KMS-11 (cell line): ENCODE measurements around the gene ZSCAN25.

Experiments
- H2AFZ ChIP-seq: fragments of 200-600 bp; sonication (generic); 2 replicates; pipeline ENCODE4 v1.6.1; 2016; ENCODE audit warnings: antibody characterized with exemption, mixed run types, low read depth
- H3K27ac ChIP-seq: fragments of 200-600 bp; sonication (generic); 2 replicates; pipeline ENCODE4 v1.6.1; 2016; ENCODE audit warnings: mild to moderate bottlenecking, mixed run types
- H3K27me3 ChIP-seq: fragments of 200-600 bp; sonication (generic); 2 replicates; pipeline ENCODE4 v1.6.1; 2017; ENCODE audit warnings: mild to moderate bottlenecking, low read depth, mixed run types, moderate library complexity; ENCODE audit not compliant: insufficient read depth
- H3K36me3 ChIP-seq: fragments of 200-600 bp; sonication (generic); 2 replicates; pipeline ENCODE4 v1.6.1; 2017; ENCODE audit warnings: mild to moderate bottlenecking, mixed run types; ENCODE audit not compliant: insufficient read depth
- H3K4me1 ChIP-seq: fragments of 200-600 bp; sonication (generic); 2 replicates; pipeline ENCODE4 v1.6.1; 2016; ENCODE audit warnings: mild to moderate bottlenecking, low read depth, mixed run types; ENCODE audit not compliant: poor library complexity, severe bottlenecking
- H3K4me2 ChIP-seq: fragments of 200-600 bp; sonication (generic); 2 replicates; pipeline ENCODE4 v1.7.0; 2016; ENCODE audit warnings: mild to moderate bottlenecking, mixed run types
- H3K4me3 ChIP-seq: fragments of 200-600 bp; sonication (generic); IDR thresholded peaks from 2 replicates; pipeline ENCODE4 v1.6.1; 2017; ENCODE audit warnings: low read depth, low read length, mixed read lengths; ENCODE audit not compliant: insufficient read depth
- H3K79me2 ChIP-seq: fragments of 200-600 bp; sonication (generic); 2 replicates; pipeline ENCODE4 v1.6.1; 2016; ENCODE audit warnings: low read depth, mixed run types; ENCODE audit not compliant: insufficient read depth
- H3K9ac ChIP-seq: fragments of 200-600 bp; sonication (generic); 2 replicates; pipeline ENCODE4 v1.6.1; 2016; ENCODE audit warnings: mild to moderate bottlenecking, mixed run types
- H4K20me1 ChIP-seq: fragments of 200-600 bp; sonication (generic); 2 replicates; pipeline ENCODE4 v1.6.1; 2016; ENCODE audit warnings: mild to moderate bottlenecking, mixed run types; ENCODE audit not compliant: insufficient read depth
- TF ChIP-seq, protein P1 (sequence below): fragments of 200-600 bp; sonication (generic); conservative IDR thresholded peaks from 2 replicates; pipeline ENCODE4 v1.6.1; 2017; ENCODE audit warnings: low read depth, mild to moderate bottlenecking, antibody characterized with exemption, low read length, moderate library complexity, mixed read lengths

ZSCAN25 gene

DNA sequence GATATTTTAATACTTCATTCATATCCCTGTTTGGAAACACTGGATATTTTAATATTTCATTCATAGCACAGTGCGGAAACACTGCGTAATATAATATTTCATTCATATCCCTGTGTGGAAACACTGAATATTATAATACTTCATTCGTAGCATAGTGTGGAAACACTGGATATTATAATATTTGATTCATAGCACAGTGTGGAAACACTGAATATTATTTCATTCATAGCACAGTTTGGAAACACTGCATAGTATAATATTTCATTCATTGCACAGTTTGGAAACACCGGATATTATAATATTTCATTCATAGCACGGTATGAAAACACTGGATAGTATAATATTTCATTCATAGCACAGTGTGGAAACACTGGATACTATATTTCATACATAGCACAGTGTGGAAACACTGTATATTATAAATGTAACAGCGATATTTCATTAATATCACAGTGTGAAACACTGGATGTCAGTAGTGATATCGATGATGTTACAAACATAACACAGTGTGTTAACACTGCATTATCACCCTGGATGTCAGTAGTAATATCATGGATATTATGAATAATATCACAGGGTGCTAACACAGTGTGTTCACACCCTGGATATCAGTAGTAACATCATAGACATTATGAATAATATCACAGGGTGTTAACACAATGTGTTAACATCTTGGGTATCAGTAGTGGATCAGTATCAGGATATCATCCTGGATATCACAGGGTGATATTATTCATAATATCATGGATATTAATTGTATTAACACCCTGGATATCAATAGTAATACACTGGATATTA is 21.6 kb upstream of the ZSCAN25 start:
- no peaks in the 10 kb centered on the region for H3K79me2 ChIP-seq
- H3K4me1 ChIP-seq = no peaks in the 10 kb centered on the region
- no peaks in the 10 kb centered on the region for H3K27me3 ChIP-seq
- H3K4me3 ChIP-seq = no peak overlapping the region
- no peaks in the 10 kb centered on the region for H3K36me3 ChIP-seq
- TF ChIP-seq, protein P1, sequence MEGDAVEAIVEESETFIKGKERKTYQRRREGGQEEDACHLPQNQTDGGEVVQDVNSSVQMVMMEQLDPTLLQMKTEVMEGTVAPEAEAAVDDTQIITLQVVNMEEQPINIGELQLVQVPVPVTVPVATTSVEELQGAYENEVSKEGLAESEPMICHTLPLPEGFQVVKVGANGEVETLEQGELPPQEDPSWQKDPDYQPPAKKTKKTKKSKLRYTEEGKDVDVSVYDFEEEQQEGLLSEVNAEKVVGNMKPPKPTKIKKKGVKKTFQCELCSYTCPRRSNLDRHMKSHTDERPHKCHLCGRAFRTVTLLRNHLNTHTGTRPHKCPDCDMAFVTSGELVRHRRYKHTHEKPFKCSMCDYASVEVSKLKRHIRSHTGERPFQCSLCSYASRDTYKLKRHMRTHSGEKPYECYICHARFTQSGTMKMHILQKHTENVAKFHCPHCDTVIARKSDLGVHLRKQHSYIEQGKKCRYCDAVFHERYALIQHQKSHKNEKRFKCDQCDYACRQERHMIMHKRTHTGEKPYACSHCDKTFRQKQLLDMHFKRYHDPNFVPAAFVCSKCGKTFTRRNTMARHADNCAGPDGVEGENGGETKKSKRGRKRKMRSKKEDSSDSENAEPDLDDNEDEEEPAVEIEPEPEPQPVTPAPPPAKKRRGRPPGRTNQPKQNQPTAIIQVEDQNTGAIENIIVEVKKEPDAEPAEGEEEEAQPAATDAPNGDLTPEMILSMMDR = no peak
- H4K20me1 ChIP-seq = no peaks in the 10 kb centered on the region
- H3K27ac ChIP-seq = no peak overlapping the region
- H2AFZ ChIP-seq = no peak overlapping the region
- no peak overlapping the region for H3K9ac ChIP-seq
- H3K4me2 ChIP-seq = no peak overlapping the region

DNA sequence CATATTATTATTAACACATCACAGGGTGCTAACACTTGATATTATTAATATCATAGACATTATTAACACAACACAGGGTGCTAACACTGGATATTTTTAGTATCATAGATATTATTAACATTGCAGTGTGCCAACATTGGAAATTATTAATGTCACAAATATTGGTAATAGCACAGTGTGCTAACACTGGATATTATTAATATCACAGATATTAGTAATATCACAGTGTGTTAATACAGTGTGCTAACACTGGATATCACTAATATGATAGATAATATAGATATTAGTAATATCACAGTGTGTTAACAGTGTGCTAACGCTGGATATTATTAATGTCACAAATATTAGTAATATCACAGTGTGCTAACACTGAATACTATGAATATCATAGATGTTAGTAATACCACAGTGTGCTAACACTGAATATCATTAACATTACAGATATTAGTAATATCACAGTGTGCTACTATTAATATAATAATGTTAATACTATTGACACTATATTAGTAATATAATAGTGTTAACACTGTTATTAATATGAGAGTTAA is 20.3 kb upstream of the ZSCAN25 start:
- Histone ChIP-seq H2AFZ (no peak overlapping the region), H4K20me1 (no peaks in the 10 kb centered on the region), H3K36me3 (no peaks in the 10 kb centered on the region), H3K27ac (no peak overlapping the region), H3K4me3 (no peak overlapping the region), H3K4me2 (no peak overlapping the region), H3K9ac (no peak overlapping the region), H3K79me2 (no peaks in the 10 kb centered on the region), H3K27me3 (no peaks in the 10 kb centered on the region), H3K4me1 (no peaks in the 10 kb centered on the region)
- TF ChIP-seq, protein P1 = no peak

DNA sequence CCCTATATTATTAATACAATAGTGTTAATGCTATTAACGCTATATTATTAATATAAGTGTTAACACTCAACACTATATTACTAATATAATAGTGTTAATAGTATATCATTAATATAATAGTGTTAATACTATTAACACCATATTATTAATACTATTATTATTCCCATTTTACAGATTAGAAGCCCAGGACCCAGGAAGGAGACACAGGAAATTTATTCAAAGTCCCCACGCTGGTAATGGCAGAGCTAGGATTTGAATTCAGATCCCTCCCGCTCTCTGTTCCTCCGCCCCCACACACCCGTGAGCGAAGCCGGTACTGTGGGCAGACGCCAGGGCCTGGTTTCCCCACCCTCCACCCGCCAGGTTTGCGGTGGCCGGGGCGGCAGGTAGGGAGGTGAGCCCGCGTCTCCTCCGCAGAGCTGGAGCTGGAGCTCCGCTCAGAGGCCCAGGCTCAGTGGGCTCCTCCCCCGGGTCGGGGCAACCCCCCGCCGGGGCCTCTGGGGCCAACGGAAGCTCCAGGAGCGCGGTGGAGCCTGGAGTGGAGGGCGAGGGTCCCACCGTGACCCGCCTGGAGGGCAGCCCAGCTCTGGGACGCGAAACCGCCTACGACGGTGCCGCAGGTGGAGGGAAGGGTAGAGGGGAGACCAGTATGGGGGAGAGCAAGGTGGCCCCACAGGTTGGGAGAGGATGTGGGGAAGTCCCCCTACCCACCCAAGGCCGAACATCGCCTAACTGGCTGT is 18.8 kb upstream of the ZSCAN25 start, which contains the start of gene TMEM225B:
Gene TMEM225B, plus strand, starts transcription at position 506 of the 740 bp plus-strand sequence. CDS start 6,122 bp downstream, outside the sequence.
- TF ChIP-seq, protein P1 = no peak
- no peak within 1 kb of the TSS for H3K4me3 ChIP-seq
- no peak within 1 kb of the TSS for H3K9ac ChIP-seq
- H3K4me1 ChIP-seq = no peaks in the 10 kb centered on the region
- no peaks in the 10 kb centered on the region for H3K27me3 ChIP-seq
- no peaks in the 10 kb centered on the region for H3K79me2 ChIP-seq
- no peak within 1 kb of the TSS for H2AFZ ChIP-seq
- no peaks in the 10 kb centered on the region for H3K36me3 ChIP-seq
- H4K20me1 ChIP-seq = no peaks in the 10 kb centered on the region
- no peak within 1 kb of the TSS for H3K4me2 ChIP-seq
- H3K27ac ChIP-seq = no peak within 1 kb of the TSS

DNA sequence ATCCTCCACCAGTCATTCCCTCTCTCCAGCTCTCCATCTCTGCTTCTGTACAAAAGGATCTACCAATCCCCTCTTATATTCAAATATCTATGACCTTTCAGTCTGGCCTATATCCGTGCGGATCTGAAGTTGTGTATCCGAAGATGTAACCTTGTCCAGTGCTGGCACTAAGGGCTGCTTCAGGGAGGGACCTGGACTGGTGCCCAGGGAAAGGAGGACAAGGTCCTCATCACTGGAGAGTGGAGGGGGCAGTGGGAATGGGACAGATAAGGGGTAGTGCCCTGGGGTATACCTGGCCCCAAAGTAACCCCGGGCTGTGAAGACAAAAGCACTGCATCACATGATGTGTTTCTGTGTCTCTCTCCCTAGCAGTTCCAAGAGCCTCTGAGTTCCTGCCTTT is 16.9 kb upstream of the ZSCAN25 start:
- Histone ChIP-seq H3K4me3 (no peak overlapping the region), H2AFZ (no peak overlapping the region), H3K9ac (no peak overlapping the region), H3K27ac (no peak overlapping the region), H3K79me2 (no peaks in the 10 kb centered on the region), H3K36me3 (no peaks in the 10 kb centered on the region), H3K27me3 (no peaks in the 10 kb centered on the region), H4K20me1 (no peaks in the 10 kb centered on the region), H3K4me2 (no peak overlapping the region), H3K4me1 (no peaks in the 10 kb centered on the region)
- TF ChIP-seq, protein P1 = no peak
